Neural cell (in vitro differentiated cells): ENCODE measurements around the gene ATP11C. TPM values are rescaled to one million over a fixed set of nuclear protein-coding genes. Genes with fewer than 3 reads are reported as not detected.

Source experiments
- H2AFZ ChIP-seq: fragments of 200-600, 300-800 bp; sonication (generic), shearing (Covaris generic); 2 replicates; pipeline ENCODE4 v1.6.0; 2014; ENCODE audit warnings: low read depth, mild to moderate bottlenecking, antibody characterized with exemption, low read length, moderate library complexity
- H3F3A ChIP-seq: fragments of 200-600 bp; shearing (Covaris generic); 2 replicates; pipeline ENCODE4 v1.6.1; 2016; ENCODE audit warnings: mild to moderate bottlenecking, moderate library complexity, mixed read lengths, antibody characterized with exemption, low read length; ENCODE audit not compliant: insufficient read depth, poor library complexity, severe bottlenecking
- H3K27ac ChIP-seq: fragments of 200-600, 300-800 bp; sonication (generic), shearing (Covaris generic); 2 replicates; pipeline ENCODE4 v1.5.1; 2014; ENCODE audit warnings: mild to moderate bottlenecking, low read length, moderate library complexity
- H3K27me3 ChIP-seq: fragments of 300-800, 200-600 bp; sonication (generic), shearing (Covaris generic); 2 replicates; pipeline ENCODE4 v1.6.0; 2014; ENCODE audit warnings: mild to moderate bottlenecking, low read depth, low read length, moderate library complexity; ENCODE audit not compliant: insufficient read depth
- H3K36me3 ChIP-seq: fragments of 300-800, 200-600 bp; sonication (generic), shearing (Covaris generic); 2 replicates; pipeline ENCODE4 v1.5.1; 2014; ENCODE audit warnings: mild to moderate bottlenecking, antibody characterized with exemption, low read length, moderate library complexity; ENCODE audit not compliant: insufficient read depth
- H3K4me2 ChIP-seq: fragments of 300-800, 200-600 bp; sonication (generic), shearing (Covaris generic); 2 replicates; pipeline ENCODE4 v1.6.0; 2014; ENCODE audit warnings: mild to moderate bottlenecking, low read length
- H3K4me3 ChIP-seq: fragments of 300-800, 200-600 bp; sonication (generic), shearing (Covaris generic); 2 replicates; pipeline ENCODE4 v1.5.1; 2014; ENCODE audit warnings: mild to moderate bottlenecking, low read length, moderate library complexity
- H3K79me2 ChIP-seq: fragments of 200-600 bp; shearing (Covaris generic); replicated peaks from 2 replicates; pipeline ENCODE4 v1.6.0; 2014; ENCODE audit warnings: mild to moderate bottlenecking, low read length, moderate library complexity; ENCODE audit not compliant: insufficient read depth
- H3K9ac ChIP-seq: fragments of 300-800, 200-600 bp; sonication (generic), shearing (Covaris generic); 2 replicates; pipeline ENCODE4 v1.6.1; 2016; ENCODE audit warnings: mild to moderate bottlenecking, low read length, mixed read lengths
- H3K9me2 ChIP-seq: fragments of 200-600 bp; shearing (Covaris generic); 2 replicates; pipeline ENCODE4 v1.6.1; 2016; ENCODE audit warnings: mild to moderate bottlenecking, low read length, mixed read lengths; ENCODE audit not compliant: insufficient read depth
- H3K9me3 ChIP-seq: fragments of 200-600, 300-800 bp; sonication (generic), shearing (Covaris generic); 2 replicates; pipeline ENCODE4 v1.6.1; 2016; ENCODE audit warnings: mild to moderate bottlenecking, mixed run types, low read length, moderate library complexity, mixed read lengths
- H4K20me1 ChIP-seq: fragments of 200-600 bp; shearing (Covaris generic); 2 replicates; pipeline ENCODE4 v1.6.1; 2016; ENCODE audit warnings: mild to moderate bottlenecking, mixed run types; ENCODE audit not compliant: insufficient read depth
- CTCF ChIP-seq: fragments of 450-650 bp; IDR thresholded peaks from 2 replicates; pipeline ENCODE4 v1.5.1; 2014; ENCODE audit warnings: antibody characterized with exemption, mild to moderate bottlenecking, moderate library complexity; ENCODE audit not compliant: poor library complexity, severe bottlenecking
- EP300 ChIP-seq: fragments of 450-650 bp; conservative IDR thresholded peaks from 2 replicates; pipeline ENCODE4 v1.6.1; 2014; ENCODE audit warnings: antibody characterized with exemption, mild to moderate bottlenecking, moderate library complexity; ENCODE audit not compliant: poor library complexity, severe bottlenecking
- EZH2 ChIP-seq: fragments of 200-600, 300-800 bp; shearing (Covaris generic), sonication (generic); IDR thresholded peaks from 2 replicates; pipeline ENCODE4 v1.6.1; 2014; ENCODE audit warnings: antibody characterized with exemption, low read length, borderline replicate concordance, mild to moderate bottlenecking; ENCODE audit not compliant: insufficient read depth, poor library complexity, severe bottlenecking
- MXI1 ChIP-seq: fragments of 450-650 bp; conservative IDR thresholded peaks from 2 replicates; pipeline ENCODE4 v1.6.1; 2014; ENCODE audit warnings: antibody characterized with exemption, mild to moderate bottlenecking; ENCODE audit not compliant: poor library complexity, severe bottlenecking
- POLR2AphosphoS5 ChIP-seq: IDR thresholded peaks from 2 replicates; pipeline ENCODE4 v1.6.1; 2012
- RAD21 ChIP-seq: fragments of 450-650 bp; conservative IDR thresholded peaks from 2 replicates; pipeline ENCODE4 v1.6.1; 2014; ENCODE audit warnings: antibody characterized with exemption, mild to moderate bottlenecking, moderate library complexity
- REST ChIP-seq: IDR thresholded peaks from 2 replicates; pipeline ENCODE4 v1.6.1; 2012; ENCODE audit warnings: borderline replicate concordance
- SMC3 ChIP-seq: fragments of 450-650 bp; conservative IDR thresholded peaks from 2 replicates; pipeline ENCODE4 v1.6.1; 2014; ENCODE audit warnings: antibody characterized with exemption, mild to moderate bottlenecking, moderate library complexity; ENCODE audit not compliant: poor library complexity
- TAF1 ChIP-seq: IDR thresholded peaks from 2 replicates; pipeline ENCODE4 v1.6.1; 2012; ENCODE audit warnings: low read depth
- polyA plus RNA-seq: library from polyadenylated mRNA; depleted of rRNA; stranded (reverse); fragments of >200 nt; gene quantifications from 2 replicates; pipeline ENCODE4 v1.2.3, GENCODE V29; 2014

Gene ATP11C
- polyA plus RNA-seq, 1 donor from 2014 or later, result 111 TPM

GRCh38 chrX:139783030-139783429, 149.8 kb downstream of the ATP11C start:
- no peak overlapping the region for H3K9ac ChIP-seq
- no peaks in the 10 kb centered on the region for H3K9me3 ChIP-seq
- no peaks in the 10 kb centered on the region for H3K27me3 ChIP-seq
- no peak overlapping the region for H3K27ac ChIP-seq
- no peaks in the 10 kb centered on the region for H3K36me3 ChIP-seq
- no peaks in the 10 kb centered on the region for H3K79me2 ChIP-seq
- no peaks in the 10 kb centered on the region for H4K20me1 ChIP-seq
- H3K4me2 ChIP-seq, result no peak overlapping the region
- no peak overlapping the region for H3K4me3 ChIP-seq
- no peaks in the 10 kb centered on the region for H3F3A ChIP-seq
- no peak overlapping the region for H2AFZ ChIP-seq
- H3K9me2 ChIP-seq, result no peaks in the 10 kb centered on the region
- TF ChIP-seq EP300 (no peak), CTCF (no peak), REST (no peak), RAD21 (no peak), TAF1 (no peak), MXI1 (no peak), SMC3 (no peak), EZH2 (no peak), POLR2AphosphoS5 (no peak)

- Histone ChIP-seq H4K20me1 (no peaks in the 10 kb centered on the region), H3K9me3 (no peaks in the 10 kb centered on the region), H3K4me3 (no peak overlapping the region), H3K9me2 (no peaks in the 10 kb centered on the region), H3F3A (no peaks in the 10 kb centered on the region), H3K27me3 (no peaks in the 10 kb centered on the region), H3K36me3 (no peaks in the 10 kb centered on the region), H2AFZ (no peak overlapping the region), H3K27ac (no peak overlapping the region), H3K4me2 (no peak overlapping the region), H3K9ac (no peak overlapping the region), H3K79me2 (no peaks in the 10 kb centered on the region)
- TF ChIP-seq SMC3, result no peak
- no peak for TF ChIP-seq REST
- no peak for TF ChIP-seq MXI1
- no peak for TF ChIP-seq CTCF
- no peak for TF ChIP-seq POLR2AphosphoS5
These were observed 156.3 kb downstream of the ATP11C start for GRCh38 chrX:139776599-139776998.
